Epithelial cell of proximal tubule (primary cell): ENCODE measurements around the gene TMEM242. TPM values are rescaled to one million over a fixed set of nuclear protein-coding genes. Genes with fewer than 3 reads are reported as not detected.

Experiments used
- DNase-seq: peaks from one replicate; pipeline ENCODE4 v3.0.0-alpha.2; 2011; ENCODE audit warnings: low read depth
- H3K4me3 ChIP-seq: 2 replicates; pipeline ENCODE4 v1.5.1; 2011; ENCODE audit warnings: low read depth, mild to moderate bottlenecking, low read length
- CTCF ChIP-seq: conservative IDR thresholded peaks from 2 replicates; pipeline ENCODE4 v1.5.1; 2012; ENCODE audit warnings: low read depth, mild to moderate bottlenecking, low read length
- total RNA-seq: library from RNA; depleted of rRNA; stranded (reverse); fragments of >200 nt; gene quantifications from 2 replicates; pipeline ENCODE4 v1.2.3, GENCODE V29; 2015

The TMEM242 gene
- total RNA-seq, 1 donor from 2014 or later: 5.2 TPM

GRCh38 chr6:157268396-157268795 is 54.9 kb downstream of the TMEM242 start:
- TF ChIP-seq CTCF: no peak
- no peak overlapping the region for H3K4me3 ChIP-seq
- no peak for DNase-seq

GRCh38 chr6:157267654-157268053 is 55.7 kb downstream of the TMEM242 start:
- TF ChIP-seq CTCF: no peak
- no peak for DNase-seq
- H3K4me3 ChIP-seq: no peak overlapping the region

DNA sequence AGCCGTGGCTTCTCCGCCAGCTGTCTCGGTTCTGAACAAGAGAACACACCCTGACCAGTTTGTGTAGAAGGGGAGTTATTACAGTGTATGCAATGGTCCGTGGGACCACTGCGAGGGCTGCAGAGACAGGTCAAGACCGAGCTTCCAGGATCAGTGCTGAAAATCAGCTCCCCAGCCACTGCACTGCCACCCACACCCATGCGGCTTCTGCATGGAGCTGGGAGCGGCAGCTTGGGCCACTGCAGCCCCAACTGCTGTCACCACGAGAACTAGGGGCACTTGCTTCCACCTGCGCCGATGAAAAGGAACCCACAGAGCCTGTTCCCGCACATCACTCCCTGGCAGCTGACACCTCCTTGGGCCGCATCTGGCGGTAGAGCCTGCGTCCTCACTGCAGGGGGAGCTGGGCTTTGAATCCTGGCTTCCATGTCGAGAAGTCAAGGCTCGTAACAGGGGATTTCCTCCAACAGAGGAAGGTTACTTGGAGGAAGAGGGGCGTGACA is 56.2 kb downstream of the TMEM242 start:
- TF ChIP-seq CTCF: no peak
- no peak overlapping the region for H3K4me3 ChIP-seq
- DNase-seq: no peak

DNA sequence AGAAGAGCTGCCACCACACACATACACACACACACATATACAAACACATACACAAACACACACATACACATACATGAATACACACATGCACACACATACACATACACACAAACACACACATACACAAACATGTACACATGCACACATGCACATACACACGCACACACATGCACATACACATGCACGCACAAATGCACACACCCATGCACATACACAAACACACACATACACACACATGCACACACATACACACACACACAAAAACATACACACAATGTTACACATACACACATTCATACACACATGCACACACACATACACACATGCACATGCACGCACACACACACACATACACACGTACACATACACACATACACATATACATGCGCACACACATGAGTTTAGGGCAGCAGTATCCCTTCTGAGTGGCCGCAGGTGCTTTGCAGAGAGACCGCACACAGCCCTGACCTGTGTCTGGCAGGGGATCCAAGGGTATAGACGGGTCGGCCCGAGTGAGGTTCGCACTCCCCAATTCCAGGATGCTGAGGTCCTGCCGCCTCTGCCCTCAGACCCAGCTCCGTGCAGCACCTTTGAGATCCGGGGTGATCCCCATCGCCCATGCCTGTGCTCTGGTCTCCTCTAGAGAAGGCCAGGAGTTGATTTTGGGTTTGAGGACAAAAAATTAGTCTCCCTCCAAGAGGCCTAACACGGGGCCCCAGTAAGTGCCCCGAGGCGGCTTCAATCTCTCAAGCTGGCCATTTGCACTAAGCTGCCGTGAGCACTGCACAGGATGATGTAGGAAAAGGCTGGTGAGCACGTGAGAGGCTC is 56.8 kb downstream of the TMEM242 start:
- no peak for DNase-seq
- no peak overlapping the region for H3K4me3 ChIP-seq
- TF ChIP-seq CTCF: no peak

- DNase-seq: no peak
- TF ChIP-seq CTCF: no peak
- H3K4me3 ChIP-seq: no peak overlapping the region
Measured at GRCh38 chr6:157265635-157266034, 57.7 kb downstream of the TMEM242 start.

- DNase-seq: no peak
- no peak for TF ChIP-seq CTCF
- H3K4me3 ChIP-seq: no peak overlapping the region
Measured at GRCh38 chr6:157265186-157265585, 58.1 kb downstream of the TMEM242 start.

- no peak for TF ChIP-seq CTCF
- no peak overlapping the region for H3K4me3 ChIP-seq
- no peak for DNase-seq
Measured at GRCh38 chr6:157264701-157265100, 58.6 kb downstream of the TMEM242 start.
